ENCODE measurements around the gene CYTH1.

- no peak for TF ChIP-seq CTCF (IDR thresholded peaks at IDR 0.05)
- TF ChIP-seq EZH2 (IDR thresholded peaks at IDR 0.05; ENCODE audit: borderline replicate concordance, insufficient read depth, low read depth, low read length, poor library complexity, severe bottlenecking): no peak
These were observed 136.4 kb downstream of the CYTH1 start for GRCh38 chr17:78645421-78646295.

Data from B cell (primary cell).